GM20431 (cell line): ENCODE data around the gene ZFPL1.

ENCODE experiments used
- in situ Hi-C: fragments of 300-500 bp; cut with MseI, MboI; formaldehyde crosslinking; loops from one replicate; pipeline ENCODE4 v1.15.0; 2020; ENCODE audit warnings: low sequenced_read_pairs; ENCODE audit not compliant: unreplicated experiment

Gene ZFPL1

DNA sequence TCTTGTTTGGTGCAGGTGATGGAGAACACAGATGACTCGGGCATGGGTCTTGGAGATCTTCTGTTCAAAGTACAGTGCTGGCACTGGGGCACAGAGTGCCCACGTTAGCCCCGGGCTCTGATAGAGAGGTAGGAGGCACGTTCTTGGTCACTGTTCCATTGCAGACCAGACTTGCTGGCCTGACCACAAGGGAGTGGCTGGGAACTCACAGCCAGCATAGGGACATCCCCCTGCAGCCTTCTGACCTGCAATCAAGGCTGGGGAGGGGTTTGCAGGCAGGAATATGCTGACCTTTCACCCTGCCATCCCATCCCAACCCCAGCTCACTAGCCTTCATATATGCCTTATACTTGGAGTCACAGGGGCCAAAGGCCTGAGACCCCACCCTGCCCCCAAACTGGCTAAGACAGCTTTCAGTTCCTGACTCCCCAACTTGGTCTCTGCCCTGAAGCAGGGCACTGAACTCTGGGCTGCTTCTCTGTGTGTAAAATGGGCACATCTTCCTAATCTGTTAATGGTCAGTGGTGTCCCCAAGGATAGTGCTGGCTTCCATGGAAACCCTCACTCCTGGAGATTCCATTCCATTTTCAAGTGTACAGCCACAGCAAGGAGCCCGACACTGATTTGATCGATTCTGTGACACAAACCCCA, 42.7 kb downstream of the ZFPL1 start:
- in situ Hi-C loops: no loop called here

DNA sequence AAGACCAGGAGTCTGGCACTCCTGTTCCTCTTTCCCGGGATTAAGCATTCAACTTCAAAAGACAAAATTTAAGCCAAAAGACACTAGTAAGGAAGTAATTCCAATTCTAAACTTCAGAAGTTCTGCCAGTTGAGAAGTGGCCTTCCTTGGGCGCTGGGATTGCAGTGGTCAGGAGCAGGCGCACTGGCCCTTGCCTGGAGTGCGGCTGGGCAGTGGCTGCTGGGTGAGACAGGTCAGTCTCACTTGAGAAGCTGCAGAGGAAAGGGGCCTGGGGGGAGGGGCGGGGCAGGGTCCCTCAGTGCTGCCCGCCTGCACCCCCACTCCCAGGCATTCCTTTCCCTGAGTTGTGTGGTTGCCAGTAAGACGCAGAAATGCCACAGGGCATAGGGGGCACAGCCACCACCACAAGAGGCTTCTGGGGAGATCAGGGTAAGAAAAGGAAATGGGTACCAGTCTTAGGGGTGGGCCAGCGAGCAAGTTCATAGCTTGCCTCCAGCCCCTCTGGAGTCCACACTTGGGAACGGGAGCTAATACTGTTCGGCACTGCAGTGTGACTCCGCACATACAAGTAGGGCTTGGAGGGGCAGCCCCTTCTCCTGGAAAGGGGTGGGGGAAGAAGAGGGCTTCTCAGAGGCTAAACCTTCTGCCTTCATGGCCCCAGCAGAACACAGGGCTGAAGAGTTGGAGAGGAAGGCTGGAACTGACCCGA, 43.6 kb downstream of the ZFPL1 start:
- in situ Hi-C loops: no loop called here

DNA sequence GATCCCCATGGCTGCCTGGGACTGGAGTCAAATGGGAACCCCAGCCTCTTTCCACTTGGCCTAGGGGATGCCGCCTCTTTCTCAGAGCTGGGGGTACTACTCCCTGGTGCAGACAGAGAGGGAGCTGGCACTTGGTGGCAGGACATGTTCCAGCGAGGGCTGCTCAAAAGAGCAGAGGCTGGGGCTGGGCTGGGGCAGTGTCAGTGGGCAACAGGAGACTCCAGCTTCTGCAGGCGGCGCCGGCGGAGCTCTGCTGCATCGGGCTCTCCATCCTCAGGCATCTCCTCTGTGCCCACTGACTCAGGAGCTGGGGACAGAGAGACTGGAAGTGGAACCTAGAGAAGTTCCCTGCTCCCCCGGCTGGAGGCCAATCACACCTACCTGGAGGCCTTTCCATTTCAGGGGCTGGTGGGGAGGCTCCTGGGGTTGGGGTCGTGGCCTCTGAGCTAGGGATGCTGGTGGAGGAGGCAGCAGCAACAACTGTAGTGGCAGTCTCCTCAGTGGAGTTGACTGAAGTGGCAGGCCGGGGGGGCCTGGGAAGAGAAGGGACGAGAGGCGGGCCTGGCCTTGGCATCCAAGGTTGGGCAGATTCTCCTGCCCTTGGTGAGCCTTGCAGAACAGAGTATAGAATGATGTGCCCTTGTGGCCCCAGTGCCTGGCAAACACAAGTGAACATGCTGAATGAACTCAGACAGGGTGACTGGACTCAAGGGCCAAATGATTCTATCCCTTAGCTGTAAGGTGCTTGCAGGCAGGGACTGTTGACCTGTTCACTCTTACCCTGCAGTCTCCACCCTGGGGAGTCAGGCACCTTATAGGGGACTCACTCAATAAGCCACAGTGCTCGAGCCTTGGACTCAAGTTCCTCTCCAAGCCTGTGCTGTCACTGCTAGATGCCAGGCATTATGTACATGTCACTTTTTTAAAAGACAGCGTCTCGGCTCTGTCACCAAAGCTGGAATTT, 44.4 kb downstream of the ZFPL1 start:
- in situ Hi-C loops: no loop called here

DNA sequence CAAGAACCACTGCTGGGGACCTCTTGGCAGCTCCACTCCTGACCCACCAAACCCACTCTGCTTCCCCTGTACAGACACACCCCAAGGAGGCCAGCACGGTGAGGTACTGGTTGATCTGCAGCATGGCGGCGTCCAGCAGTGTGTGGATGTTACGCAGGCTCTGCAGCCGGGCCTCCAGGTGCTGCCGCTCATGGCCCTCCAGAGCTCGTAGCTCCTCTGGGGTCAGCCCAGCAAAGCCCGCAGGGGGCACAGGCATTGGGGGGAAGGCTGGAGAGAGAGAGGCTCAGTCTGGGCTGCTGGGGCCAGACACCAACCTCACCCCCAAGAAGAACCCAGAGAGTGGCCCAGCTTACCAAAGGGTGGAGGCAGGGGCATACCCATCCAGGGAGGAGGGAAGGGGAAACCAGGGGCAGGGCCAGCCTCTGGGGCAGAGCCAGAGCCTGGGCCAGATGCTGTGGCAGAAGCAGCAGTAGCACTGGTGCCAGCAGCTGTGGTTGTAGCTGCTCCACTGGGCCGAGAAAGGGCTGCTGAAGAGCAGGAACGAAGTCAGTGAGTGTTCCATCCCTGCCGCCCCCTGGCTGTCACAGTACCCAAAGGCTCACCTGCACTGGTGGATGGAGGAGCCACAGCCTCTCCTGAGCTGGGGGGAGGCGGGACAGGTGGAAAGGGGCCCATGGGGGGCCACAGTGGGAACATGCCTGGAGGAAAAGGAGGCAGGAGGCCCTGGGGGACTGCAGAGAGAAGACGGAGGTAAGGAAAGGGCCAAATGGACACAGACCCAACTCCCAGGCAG, 45.8 kb downstream of the ZFPL1 start:
- in situ Hi-C loops: no loop called here

DNA sequence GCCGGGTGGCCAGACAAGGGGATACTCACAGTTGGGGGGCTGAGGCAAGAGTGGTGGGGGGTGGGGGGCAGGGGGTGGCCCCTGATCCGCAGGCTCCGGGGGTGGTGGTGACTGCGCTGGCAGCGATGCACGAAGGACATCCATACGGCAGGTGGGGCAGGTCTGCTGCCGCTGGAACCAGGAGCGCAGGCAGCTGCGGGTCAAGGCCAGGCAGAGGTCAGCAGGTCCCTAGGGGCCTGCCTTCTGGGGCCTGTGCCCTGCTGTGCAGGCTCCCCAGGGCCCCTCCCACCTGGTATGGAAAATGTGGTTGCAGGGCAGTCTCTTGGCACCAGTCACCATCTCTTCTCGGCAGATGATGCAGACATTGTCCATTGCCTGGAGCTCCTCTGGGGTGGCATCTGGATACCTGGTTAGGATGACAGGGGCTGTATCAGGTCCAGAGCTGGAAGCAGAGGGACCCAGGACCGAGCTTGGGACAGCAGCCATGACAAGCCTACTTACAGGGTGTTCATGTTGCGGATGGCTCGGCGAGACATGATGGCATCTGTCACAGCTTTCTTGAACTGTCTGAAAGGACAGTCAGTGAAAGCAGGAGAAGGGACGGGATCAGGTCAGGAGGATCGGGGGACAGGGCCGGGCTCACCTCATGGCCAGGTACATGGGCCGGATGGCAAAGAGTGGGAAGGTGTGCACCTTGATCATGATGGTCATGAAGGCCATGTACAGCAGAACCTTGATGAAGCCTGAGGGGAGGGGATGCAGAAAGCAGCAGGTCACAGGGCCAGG, 46.8 kb downstream of the ZFPL1 start:
- in situ Hi-C loops: no loop called here

DNA sequence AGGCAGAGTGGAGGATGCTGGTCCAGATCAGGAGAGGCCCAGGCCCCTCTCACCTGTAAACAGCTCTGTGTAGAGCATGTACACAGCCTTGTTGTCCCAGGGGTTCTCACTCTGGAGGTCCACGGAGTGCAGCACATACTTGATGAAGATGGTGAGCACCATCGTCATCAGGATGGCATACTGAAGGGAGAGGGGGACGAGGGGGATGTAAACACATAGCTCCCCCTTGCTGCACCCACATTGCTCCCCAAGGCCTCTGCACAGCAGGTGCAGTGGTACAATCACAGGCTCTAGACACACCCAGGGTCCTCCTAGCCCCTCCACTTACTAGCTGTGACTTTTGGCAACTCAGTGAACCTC, 47.4 kb downstream of the ZFPL1 start:
- in situ Hi-C loops: no loop called here

DNA sequence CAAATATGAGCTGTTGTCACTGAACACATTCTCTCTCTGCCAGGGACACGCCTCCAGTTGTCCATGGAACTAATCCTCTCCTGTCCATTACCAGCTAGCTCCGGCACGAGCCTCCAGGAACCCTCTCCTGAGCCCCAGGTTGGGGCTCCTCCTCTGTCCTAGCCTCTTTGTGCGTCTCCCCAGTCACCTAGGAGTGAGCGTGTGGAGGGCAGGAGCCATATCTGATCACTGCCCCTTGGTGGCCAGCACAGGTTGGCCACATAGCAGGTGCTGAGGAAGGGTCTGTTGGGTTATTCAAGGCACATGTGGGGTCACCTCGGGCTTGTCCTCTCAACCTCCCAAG, 47.8 kb downstream of the ZFPL1 start:
- in situ Hi-C loops: no loop called here

DNA sequence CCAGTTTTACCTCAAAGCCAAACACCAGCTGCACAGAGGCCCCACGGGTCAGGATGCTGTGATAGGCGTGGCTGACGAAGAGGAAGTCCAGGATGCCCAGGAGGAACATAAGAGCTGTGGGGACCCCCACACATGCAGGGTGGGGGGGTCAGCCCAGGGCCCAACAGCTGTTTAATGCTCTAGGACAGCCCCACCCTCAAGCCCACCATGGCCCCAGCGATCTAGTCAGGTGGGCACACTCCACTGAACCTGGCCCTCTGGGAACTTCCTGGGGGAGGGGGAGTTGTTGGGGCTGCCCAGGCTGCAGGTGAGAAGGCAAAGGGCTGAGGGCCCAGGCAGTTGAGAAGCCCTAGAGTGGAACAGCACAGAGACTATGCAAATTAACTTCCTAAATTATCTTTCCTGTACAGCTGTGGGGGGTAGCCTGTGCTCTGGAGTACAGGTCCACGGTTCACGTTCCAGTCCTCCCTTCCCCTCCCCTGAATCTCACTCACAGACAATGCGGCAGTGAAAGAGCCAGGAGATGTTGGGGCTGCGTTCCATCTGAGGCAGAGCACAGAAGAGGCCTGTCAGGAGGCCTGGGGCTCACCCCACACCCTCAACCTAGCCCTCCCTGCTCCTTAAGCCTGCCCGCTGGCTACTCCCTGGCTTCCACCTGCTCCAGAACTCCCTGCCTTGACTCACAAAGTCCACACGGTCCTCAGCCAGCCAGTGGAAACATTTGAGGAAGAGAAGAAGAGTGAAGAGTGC, 48.4 kb downstream of the ZFPL1 start:
- in situ Hi-C loops: no loop called here

DNA sequence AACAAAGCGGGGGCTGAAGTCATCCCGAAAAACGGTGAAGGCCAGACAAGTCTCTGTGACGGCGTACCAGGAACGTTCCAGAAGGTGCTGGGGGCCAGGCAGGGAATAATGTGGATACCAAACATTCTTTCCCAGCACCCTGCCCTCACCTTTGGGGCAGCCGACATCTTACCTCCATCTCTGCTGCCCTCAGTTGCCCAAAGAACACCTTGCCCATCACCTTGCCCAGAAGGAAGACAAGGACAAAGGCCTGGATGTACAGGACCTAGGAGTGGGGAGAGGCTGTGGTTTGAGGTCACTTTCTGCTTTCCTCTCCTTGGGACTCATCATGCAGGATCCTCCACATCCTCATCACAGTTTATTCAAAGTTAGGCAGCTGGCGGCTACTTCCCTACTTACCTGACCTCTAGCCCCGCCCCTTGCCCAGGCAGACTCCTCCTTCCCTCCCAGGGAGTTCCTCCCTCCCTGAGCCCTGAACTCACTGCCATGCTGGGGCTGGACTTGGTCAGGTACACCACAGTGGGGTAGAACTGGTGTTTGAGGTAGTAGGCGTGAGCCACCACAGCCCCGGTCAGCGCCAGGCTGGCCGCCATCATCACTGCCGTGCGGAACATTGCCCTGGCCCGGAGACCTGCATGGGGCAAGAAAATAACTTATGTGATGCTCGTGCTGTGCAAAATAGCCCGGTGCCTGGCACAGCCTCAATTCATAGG, 49.1 kb downstream of the ZFPL1 start:
- in situ Hi-C loops: no loop called here

DNA sequence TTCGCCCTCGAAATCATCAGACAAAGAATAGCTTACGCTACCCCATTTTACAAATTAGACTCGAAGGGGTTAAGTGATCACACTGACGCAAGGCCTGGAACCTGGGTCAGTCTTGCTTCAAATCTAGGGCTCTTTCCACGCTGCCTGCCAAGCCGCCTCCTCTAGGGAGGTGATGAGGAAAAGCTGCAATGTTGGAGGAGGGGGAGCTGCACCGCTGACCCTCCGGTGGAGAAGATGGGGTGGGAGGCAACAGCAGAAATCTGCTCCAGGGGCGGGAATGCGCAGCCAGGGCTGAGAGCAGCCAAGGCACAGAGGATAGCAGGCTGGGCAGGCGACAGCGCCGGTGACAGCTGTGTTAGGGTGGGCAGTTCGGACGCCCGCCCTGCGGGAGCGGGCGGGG, 49.7 kb downstream of the ZFPL1 start:
- in situ Hi-C loops: no loop called here

DNA sequence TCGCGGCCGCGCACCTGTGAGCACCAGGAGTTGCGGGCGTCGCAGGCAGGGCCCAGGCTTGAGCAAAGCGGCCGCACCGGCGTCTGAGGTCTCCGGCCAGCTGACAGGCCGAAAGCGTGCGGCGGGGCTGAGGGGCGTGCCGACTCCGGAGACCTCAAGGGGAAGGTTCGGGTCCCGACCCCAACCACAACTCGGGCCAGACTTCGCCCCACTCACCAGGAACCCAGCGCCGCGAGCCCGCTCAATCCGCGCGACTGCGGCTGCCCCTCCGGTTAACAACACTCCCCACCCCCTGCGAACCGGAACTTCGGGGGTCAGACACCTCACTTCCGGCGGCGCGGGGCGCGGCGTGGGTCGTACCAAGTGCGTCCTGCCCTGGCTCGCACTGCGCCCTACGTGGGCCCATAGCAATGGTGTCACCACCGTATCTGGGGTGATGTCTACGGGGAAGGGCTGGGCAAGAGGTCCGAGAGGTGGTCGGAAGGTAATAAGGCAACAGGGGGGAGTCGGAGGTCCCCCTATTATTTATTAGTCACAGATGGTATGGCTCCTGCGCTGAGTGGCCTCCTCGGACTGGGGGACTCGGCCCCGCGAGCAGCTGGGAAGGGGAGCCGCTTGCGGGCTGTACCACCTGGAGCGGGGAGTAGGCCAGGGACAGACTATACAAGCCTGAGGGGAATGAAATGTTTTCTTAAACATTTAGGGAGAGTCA, 50.4 kb downstream of the ZFPL1 start, which contains the start of gene SYVN1:
SYVN1 (minus strand) TSS at position 280 of the 712 bp plus-strand sequence. CDS start 918 bp downstream, outside the sequence.
- in situ Hi-C loops: no loop called here

DNA sequence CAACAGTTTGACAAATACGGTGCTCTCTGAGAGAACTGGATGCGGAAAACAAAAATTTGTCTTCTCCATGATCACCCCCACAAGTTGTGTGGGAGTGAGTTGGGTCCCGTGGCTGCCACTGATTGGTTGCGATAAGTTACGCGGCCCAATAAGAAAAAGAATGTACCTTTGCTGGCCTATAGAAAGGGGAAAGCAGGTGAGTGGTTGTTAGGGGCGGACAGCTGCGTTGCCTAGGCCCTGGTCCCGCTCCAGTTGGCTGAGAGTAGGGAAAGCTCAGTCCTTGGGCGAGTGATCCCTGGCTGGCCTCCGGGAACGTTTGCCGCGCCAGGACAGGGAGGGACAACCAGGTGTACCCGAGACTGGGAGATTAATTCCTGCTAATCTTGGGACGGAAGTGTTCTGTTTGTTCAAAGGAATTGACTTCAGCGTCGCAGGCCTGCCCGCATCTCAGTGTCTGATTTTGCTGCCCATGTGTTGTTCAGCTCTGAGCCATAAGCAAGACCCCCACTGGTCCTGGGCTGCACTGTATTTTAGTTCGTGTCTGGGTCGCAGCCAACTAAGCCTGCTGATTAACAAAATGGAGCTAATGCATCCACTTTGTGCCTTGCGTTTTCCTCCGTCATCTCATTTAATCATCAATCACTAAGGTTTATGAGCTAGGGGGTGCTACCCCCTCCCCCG, 51.1 kb downstream of the ZFPL1 start:
- in situ Hi-C loops: no loop called here

DNA sequence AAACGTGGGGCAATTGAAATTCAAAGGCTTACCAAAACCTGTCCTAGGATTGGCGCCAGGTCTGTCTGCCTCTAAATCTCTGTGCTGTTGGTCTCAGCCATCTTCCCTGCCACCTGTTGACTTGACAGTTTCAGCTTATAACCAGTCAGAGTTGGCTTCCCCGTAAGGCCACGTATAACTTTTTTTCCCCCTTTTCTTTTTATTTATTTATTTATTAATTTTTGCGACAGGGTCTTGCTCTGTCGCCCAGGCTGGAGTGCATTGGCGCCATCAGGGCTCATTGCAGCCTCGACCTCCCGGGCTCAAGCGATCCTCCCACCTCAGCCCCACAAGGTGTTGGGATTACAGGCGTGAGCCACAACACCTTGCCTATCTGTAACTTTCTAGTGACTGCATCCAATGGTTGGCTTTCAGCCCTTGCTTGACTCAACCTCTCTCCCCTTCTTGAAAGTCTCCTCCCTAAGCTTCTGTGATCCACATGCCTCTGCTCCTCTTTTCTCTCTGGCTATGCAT, 51.7 kb downstream of the ZFPL1 start:
- in situ Hi-C loops: no loop called here

DNA sequence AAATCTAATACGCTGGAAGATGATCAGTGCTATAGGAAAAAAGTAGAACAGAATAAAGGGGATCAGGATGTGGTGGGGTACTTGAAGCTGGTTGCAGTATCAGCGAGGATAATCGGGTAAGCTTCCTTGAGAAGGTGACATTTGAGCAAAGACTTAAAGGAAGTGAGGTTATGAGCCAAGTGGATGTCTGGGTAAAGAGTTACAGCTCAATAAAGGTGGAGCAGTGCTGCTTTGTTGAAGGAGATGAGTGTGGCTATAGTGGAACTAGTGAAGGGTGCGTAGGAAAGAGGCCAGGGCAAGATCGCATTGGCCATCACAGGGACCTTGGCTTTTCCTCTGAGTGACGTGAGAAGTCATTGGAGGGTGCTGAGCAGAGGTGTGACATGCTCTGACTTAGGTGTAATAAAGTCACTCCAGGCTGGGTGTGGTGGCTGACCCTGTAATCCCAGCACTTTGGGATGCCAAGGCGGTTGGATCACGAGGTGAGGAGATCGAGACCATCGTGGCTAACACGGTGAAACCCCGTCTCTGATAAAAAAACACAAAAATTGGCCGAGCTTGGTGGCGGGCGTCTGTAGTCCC, 52.6 kb downstream of the ZFPL1 start:
- in situ Hi-C loops: no loop called here
